ENCODE results near the gene CFAP73.

DNA sequence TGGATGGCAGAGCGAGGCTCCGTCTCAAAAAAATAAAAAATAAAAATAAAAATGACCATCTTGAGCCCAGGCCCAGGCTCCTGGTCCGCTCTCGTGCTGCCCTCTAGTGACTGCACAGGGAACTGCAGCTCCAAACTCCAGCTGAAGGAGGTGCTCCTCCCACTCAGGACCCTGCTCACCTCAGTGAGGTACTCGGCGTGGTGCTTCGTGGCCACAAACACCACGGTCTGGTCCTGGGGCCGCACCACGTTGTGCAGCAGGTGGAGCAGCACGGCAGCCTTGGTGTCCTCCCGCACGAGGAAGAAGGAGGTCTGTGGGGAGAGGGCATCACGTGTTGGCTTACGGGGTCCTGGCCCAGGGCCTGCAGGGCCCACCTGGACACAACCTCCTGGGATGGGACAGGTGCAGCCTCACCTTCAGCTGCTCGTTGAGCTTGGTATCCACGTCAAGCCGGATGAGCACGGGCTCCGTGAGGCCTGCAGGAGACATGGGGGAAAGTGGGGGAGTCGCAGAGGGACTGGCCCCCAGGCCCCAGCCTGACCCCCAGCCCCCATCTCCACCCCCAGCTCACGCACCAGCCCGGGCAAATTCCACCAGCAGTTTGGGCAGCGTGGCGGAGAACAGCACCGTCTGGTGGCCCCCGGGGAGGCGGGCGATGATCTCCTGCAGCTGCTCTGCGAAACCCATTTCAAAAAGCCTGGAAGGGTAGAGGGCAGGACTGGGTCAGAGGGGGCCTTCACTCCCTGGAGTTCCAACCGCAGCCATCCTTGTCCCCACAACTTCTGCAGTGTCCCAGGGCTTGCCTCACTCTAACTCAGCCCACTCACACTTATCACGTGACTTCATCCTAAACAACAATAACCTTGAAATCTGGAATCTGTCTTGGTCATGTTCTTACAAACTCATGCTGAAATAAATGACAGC is 25.2 kb downstream of the CFAP73 start:
- TF ChIP-seq POLR2AphosphoS5 (IDR thresholded peaks at IDR 0.05; ENCODE audit: low read depth, low read length) (no peak), TAF1 (IDR thresholded peaks at IDR 0.05; ENCODE audit: borderline replicate concordance, low read depth, low read length) (no peak)
